Neuron (in vitro differentiated cells): Measurements from ENCODE around the gene CTNNA1.

Source experiments
- H2AFZ ChIP-seq: one replicate; pipeline ENCODE4 v1.6.1; 2013; ENCODE audit warnings: low read depth, mild to moderate bottlenecking, inconsistent platforms, low read length, moderate library complexity
- H3K27me3 ChIP-seq: one replicate; pipeline ENCODE4 v1.6.1; 2013; ENCODE audit warnings: low read length; ENCODE audit not compliant: insufficient read depth
- H3K36me3 ChIP-seq: one replicate; pipeline ENCODE4 v1.6.1; 2013; ENCODE audit warnings: low read length; ENCODE audit not compliant: insufficient read depth
- H3K4me1 ChIP-seq: one replicate; pipeline ENCODE4 v1.6.1; 2013; ENCODE audit warnings: low read length; ENCODE audit not compliant: insufficient read depth
- H3K4me3 ChIP-seq: 2 replicates; pipeline ENCODE4 v1.5.1; 2013; ENCODE audit warnings: mild to moderate bottlenecking, low read length, moderate library complexity
- H3K9me3 ChIP-seq: one replicate; pipeline ENCODE4 v1.6.1; 2013; ENCODE audit warnings: low read length

Gene CTNNA1

DNA sequence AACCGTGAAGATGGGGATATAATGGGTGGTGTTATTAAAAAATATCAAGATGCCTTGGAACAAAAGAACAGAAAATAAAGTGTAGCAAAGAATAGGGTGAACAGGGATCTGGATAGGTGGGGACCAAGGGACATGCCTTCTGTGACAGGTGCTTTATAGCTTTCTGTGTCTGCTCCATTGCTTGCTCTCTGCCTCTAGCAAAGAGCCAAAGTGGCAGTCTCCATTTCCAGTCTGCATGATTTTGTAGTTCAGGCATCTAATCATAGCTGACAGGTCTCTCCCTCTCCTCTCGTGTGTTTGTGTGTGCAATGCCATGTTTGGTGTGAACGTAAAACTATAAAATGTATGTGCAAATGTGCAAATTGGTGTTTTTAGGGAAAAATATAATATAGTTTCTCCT, 86.9 kb downstream of the CTNNA1 start:
- Histone ChIP-seq H2AFZ (no peak overlapping the region), H3K27me3 (no peaks in the 10 kb centered on the region), H3K4me3 (no peak overlapping the region), H3K4me1 (peaks cover 2% of the 10 kb centered on the region), H3K9me3 (no peaks in the 10 kb centered on the region), H3K36me3 (no peaks in the 10 kb centered on the region)

DNA sequence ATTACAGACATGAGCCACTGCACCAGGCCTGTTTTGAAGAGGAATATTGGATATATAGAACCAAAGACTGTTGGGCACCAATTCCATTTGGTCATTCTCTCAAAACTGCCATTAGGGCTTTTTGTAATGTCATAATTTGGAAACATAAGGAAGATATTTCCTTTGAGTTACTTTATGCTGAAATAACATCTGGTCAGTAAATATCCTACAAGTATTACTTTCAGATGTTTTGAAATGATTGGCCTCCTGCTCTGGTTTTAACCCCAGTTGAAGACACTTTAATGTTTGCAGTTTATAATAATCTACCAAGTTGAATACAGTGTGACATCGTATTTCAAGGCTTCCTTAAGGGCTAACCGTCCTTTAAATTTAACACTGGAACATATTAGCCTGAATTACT, 88.3 kb downstream of the CTNNA1 start:
- H3K36me3 ChIP-seq: no peaks in the 10 kb centered on the region
- peaks cover 2% of the 10 kb centered on the region for H3K4me1 ChIP-seq
- no peak overlapping the region for H3K4me3 ChIP-seq
- H2AFZ ChIP-seq: no peak overlapping the region
- H3K27me3 ChIP-seq: no peaks in the 10 kb centered on the region
- no peaks in the 10 kb centered on the region for H3K9me3 ChIP-seq

DNA sequence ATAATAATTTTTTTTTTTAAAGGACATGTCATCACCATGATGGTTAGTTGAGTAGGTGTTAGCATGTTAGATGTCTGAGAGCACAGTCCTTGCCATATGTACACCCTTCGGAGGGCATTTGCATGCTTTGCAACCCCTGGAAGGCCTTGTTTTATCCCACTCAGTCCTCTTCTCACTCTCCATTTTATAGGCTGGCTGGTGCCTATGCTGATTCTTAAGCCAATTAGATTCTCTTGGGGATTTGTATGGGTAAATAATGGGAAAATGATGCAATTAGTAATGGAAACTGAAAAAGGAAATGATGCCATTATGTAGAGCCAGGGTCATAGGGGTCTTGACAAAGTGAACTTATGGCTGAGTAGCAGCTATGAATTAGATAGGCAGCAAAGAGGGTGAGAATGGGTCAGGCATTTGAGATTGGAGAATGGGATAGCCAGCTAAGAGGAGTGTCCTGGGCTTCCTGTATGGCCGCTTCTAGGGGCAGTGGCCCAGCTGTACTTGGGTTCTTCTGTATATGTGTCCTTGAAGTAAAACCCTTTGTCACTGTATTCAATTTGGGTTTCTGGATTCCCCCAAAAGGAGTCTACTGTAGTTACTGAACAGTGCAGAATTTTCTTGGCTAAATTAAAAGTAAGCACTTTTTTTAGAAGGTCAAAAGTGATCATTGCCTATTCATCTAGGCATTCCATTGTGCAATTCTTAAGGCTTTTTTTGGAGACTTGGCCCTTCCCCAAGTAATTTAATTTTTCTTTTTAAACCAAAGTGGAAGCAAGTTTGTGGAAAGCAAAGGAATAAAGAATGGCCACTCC, 90.3 kb downstream of the CTNNA1 start:
- H3K9me3 ChIP-seq: no peaks in the 10 kb centered on the region
- H3K4me3 ChIP-seq: no peak overlapping the region
- no peaks in the 10 kb centered on the region for H3K36me3 ChIP-seq
- no peak overlapping the region for H2AFZ ChIP-seq
- H3K4me1 ChIP-seq: peaks cover 2% of the 10 kb centered on the region
- H3K27me3 ChIP-seq: no peaks in the 10 kb centered on the region

DNA sequence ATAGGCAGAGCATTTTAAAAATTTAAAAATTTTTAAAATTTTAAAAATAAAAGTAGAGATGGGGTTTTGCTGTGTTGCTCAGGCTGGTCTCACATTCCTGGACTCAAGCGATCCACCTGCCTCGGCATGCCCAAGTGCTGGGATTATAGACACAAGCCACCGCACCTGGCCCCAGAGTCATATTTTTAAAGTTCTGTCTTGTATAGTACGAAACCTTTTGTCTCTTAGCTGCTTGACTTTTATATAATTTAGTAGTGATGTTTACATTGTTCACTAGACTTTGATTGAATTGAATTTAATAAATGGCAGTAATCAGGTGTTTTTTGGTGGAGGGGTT, 90.9 kb downstream of the CTNNA1 start:
- Histone ChIP-seq H2AFZ (no peak overlapping the region), H3K4me3 (no peak overlapping the region), H3K9me3 (no peaks in the 10 kb centered on the region), H3K4me1 (peaks cover 2% of the 10 kb centered on the region), H3K36me3 (no peaks in the 10 kb centered on the region), H3K27me3 (no peaks in the 10 kb centered on the region)

DNA sequence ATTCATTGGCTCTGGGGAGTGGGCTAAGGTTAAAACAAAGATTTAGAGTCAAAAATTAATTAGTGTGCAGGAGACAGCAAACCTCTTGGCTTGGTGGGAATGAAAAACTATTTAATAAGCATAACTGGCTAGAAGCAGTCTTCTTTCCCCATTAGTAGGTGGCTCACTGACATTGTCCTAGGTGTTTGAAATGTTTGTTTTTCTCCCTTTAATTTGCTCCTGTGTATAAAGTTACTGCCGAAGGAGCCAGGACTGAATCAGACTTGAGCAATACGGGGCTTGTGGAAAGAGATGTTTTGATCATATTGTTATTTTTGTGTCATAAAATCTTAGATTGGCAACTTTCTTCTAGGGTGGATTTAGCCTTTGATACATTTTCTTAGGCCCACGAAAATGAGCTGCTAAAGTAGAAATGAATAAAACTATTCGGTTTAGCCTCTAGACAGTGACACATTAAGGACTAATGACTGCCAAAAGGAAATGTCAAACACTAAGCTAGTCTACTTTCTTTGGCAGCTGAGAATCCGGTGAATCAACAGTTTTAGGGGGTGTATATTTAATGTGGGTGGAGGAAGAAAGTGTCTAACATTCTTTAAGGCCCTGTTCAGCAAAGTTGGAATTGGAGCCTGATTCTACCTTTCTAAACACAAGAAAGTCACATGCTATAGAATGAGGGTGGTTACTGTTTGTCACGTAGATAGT, 91.7 kb downstream of the CTNNA1 start:
- Histone ChIP-seq H3K36me3 (no peaks in the 10 kb centered on the region), H3K27me3 (no peaks in the 10 kb centered on the region), H3K9me3 (no peaks in the 10 kb centered on the region), H3K4me3 (no peak overlapping the region), H2AFZ (no peak overlapping the region), H3K4me1 (peaks cover 2% of the 10 kb centered on the region)

DNA sequence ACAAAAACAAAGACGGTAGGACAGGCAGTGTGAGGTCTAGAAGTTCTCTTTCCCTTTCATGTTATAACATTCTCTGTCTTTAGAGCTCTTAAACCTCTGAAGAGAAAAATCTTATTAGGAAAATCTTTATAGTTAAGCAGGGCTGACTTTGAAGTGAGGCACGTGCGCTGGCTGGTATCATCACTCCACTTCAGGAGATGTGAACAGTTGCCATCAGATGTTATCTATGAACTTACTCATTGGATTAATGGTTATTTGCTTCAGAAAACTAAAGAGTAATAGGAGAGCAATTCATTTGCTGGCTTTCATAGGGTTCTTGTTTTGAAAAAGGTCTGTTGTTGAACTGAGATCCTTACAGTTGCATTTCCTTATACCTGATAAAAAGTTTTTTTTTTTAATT, 96.2 kb downstream of the CTNNA1 start:
- Histone ChIP-seq H2AFZ (no peak overlapping the region), H3K36me3 (no peaks in the 10 kb centered on the region), H3K9me3 (no peaks in the 10 kb centered on the region), H3K27me3 (no peaks in the 10 kb centered on the region), H3K4me1 (peaks cover 2% of the 10 kb centered on the region), H3K4me3 (no peak overlapping the region)

DNA sequence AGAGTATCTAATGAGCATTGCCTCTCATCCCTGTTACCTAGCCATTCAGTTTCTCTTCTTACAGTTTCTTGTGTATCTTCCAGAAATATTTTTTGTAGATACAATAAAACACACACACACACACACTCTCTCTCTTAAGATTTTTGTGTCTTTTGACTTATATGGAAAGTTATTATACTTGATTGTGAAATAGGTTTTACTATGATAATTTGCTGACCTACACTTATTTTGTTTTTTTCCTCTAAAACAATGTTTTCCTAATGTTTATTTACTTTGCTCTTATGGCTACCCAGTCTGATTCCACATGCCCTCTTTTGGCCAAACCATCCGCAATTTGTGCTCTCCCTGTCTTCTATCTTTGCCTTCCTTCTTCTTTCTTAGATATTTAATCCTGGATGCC, 96.7 kb downstream of the CTNNA1 start:
- Histone ChIP-seq H3K36me3 (no peaks in the 10 kb centered on the region), H3K4me3 (no peak overlapping the region), H2AFZ (no peak overlapping the region), H3K27me3 (no peaks in the 10 kb centered on the region), H3K9me3 (no peaks in the 10 kb centered on the region), H3K4me1 (no peaks in the 10 kb centered on the region)

DNA sequence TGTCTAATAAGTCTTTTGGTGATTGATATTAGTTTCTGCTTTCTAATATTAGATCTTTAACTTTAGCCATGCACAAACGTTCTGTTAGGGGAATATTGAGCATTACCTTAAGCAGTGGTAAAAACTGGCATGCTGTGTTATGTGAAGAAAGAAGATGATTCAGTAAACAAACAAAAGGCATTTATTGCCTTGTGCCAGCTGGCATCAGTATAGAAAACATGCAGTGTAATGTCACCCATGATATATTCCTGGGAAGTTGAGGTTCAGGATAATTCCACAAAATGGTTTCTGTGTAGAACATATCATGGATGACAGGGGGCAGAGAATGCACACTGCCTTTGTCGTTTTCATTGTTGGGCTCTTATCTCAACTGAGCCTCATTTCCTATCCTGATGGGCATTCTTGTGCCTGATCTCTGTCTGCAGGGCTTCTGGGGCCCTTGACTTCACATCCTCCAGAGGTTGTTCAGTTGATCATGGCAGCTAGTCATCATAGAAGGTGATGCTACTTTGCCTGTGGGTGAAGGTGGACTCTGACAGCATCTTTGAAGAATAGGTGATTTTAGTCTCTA, 97.7 kb downstream of the CTNNA1 start:
- no peak overlapping the region for H2AFZ ChIP-seq
- no peaks in the 10 kb centered on the region for H3K4me1 ChIP-seq
- H3K4me3 ChIP-seq: no peak overlapping the region
- no peaks in the 10 kb centered on the region for H3K9me3 ChIP-seq
- H3K36me3 ChIP-seq: no peaks in the 10 kb centered on the region
- H3K27me3 ChIP-seq: no peaks in the 10 kb centered on the region

DNA sequence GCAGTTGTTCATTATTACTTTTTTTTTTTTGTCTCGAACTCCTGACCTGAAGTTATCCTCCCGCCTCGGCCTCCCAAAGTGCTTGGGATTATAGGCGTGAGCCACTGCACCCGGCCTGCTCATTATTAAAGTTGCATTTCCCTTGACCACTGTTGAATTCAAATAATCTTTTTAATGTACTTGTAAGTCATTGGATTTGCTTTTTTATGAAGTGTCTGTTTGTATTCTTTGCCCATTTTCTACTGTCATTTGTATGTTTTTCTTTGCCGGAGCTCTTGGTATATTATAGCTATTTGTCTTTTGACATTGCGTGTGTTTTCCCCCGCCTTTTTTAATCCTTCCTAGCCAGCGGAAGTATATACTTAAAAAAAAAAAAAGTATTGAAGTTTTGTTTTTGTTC, 99.9 kb downstream of the CTNNA1 start:
- no peaks in the 10 kb centered on the region for H3K27me3 ChIP-seq
- no peak overlapping the region for H3K4me3 ChIP-seq
- H3K9me3 ChIP-seq: no peaks in the 10 kb centered on the region
- no peaks in the 10 kb centered on the region for H3K4me1 ChIP-seq
- no peak overlapping the region for H2AFZ ChIP-seq
- no peaks in the 10 kb centered on the region for H3K36me3 ChIP-seq

DNA sequence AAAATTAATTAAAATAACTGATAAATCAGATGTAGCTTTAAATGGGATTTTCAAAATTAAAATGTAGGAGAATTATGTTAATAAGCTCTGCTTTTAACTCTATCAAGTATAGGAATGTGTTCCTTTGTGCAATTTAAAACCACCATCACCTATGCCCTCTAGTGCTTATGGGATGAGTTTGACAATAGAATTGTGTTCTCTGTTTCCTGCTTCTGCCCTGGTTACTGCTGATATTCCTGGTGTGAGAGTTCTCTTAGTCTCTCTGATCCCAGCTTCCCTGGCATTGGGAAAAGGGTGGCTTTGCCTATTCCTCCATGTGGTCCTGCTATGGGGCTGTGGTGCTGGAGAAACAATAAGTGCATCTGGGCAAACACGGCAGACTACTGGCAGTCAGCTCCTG, 113.8 kb downstream of the CTNNA1 start:
- Histone ChIP-seq H3K4me3 (no peak overlapping the region), H3K27me3 (no peaks in the 10 kb centered on the region), H2AFZ (no peak overlapping the region), H3K9me3 (peaks cover 13% of the 10 kb centered on the region), H3K36me3 (peaks cover 7% of the 10 kb centered on the region), H3K4me1 (peaks cover 34% of the 10 kb centered on the region)

DNA sequence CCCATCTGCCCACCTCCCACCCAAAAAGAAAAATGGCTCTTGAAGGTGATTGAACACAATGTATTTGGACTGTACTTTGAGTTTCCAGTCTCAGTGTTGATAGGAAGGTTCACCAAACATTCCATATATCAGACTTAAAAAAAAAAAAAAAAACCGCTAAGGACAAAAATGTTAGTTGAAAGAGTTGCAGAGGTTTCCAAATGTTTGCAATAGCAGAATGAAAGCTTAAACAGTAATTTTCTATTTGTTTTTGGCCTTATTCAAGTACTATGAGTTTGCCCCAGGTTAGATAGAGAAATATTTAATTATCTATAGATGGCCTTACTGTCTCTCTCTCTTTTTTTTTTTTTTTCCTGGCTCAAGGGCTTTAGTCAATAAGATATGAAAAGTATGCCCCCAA, 115.8 kb downstream of the CTNNA1 start:
- peaks cover 3% of the 10 kb centered on the region for H3K9me3 ChIP-seq
- H3K27me3 ChIP-seq: no peaks in the 10 kb centered on the region
- no peak overlapping the region for H3K4me3 ChIP-seq
- H3K36me3 ChIP-seq: peaks cover 4% of the 10 kb centered on the region
- no peak overlapping the region for H2AFZ ChIP-seq
- peaks cover 54% of the 10 kb centered on the region for H3K4me1 ChIP-seq

DNA sequence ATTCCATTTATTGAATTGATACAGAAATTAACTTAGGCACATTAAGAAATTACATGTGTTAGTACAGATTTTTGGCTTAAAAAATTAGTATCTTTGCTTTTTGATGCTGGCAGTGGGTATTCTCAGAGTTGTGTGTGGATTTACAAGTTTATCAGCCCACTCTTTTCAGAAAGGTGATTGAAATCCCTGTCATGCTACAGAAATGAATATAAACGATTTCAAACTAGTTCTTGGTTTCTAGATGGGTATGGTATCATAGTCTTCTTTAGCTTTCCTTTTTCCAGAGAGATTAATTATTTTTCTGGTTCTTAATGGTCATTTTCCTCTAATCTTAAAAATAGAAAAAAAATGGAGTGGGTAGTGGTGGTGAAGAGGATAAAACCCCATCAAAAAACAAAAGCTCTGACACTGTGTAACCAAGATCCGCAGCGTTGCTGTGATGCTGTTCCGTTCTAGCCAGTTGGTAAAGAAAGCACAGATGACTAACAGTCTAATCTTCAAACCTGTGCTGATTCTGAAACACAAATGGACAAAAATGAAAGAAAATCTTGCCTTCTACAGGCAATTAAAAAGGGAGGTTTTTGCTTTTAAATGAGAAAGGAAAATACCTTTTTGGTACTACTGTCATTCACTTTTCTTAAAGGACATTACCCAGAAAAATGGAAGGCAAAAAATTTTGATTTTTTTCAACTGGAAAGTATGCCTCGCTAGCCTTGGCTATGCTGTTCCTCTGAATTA, 116.7 kb downstream of the CTNNA1 start:
- Histone ChIP-seq H3K4me1 (peaks cover 60% of the 10 kb centered on the region), H3K36me3 (peaks cover 4% of the 10 kb centered on the region), H3K9me3 (peaks cover 3% of the 10 kb centered on the region), H3K4me3 (peak overlapping the region; percentile 62), H2AFZ (no peak overlapping the region), H3K27me3 (no peaks in the 10 kb centered on the region)

DNA sequence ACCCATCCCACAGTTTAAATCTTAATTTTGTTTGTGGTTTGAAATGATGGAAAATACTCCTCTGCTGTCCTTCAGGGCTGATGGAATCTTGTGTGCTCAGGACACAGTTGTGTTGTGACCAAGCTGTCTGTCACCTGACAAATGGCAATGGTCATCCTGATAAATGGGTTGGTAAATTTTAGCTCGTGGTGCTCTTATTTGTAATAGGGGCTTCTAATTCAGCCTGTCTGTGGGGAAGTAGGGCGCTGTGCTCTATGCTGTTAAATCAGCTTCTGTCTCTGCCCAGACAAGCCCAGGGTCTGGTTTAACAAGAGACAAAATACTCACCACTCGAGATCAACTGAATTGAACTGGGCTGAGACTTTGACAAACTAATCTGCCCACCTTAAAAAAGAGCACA, 117.4 kb downstream of the CTNNA1 start:
- Histone ChIP-seq H3K4me3 (peak overlapping the region; percentile 62), H3K4me1 (peaks cover 64% of the 10 kb centered on the region), H3K9me3 (peaks cover 3% of the 10 kb centered on the region), H3K36me3 (peaks cover 4% of the 10 kb centered on the region), H3K27me3 (no peaks in the 10 kb centered on the region), H2AFZ (no peak overlapping the region)
